HG03442 (cell line): ENCODE measurements around the gene ETV5.

Experiments used
- ATAC-seq: cut with Tn5 transposase; IDR thresholded peaks from one replicate; pipeline ENCODE4 v1.9.1; 2021; ENCODE audit warnings: mild to moderate bottlenecking, moderate library complexity; ENCODE audit not compliant: unreplicated experiment

ETV5 gene

GRCh38 chr3:186097317-186097662 lies 11.6 kb downstream of the ETV5 start:
- no peak for ATAC-seq

- no peak for ATAC-seq
Measured at GRCh38 chr3:186096290-186096689, 12.6 kb downstream of the ETV5 start.

- no peak for ATAC-seq
Measured at GRCh38 chr3:186095561-186096081, 13.3 kb downstream of the ETV5 start.

- no peak for ATAC-seq
Measured at GRCh38 chr3:186094696-186095425, 14.0 kb downstream of the ETV5 start.

GRCh38 chr3:186094271-186094670 lies 14.6 kb downstream of the ETV5 start:
- ATAC-seq = no peak

GRCh38 chr3:186093271-186093900 lies 15.5 kb downstream of the ETV5 start:
- no peak for ATAC-seq

- ATAC-seq = no peak
Measured at GRCh38 chr3:186092360-186093070, 16.4 kb downstream of the ETV5 start.

GRCh38 chr3:186090901-186091300 lies 18.0 kb downstream of the ETV5 start:
- ATAC-seq = no peak

- ATAC-seq = no peak
Measured at GRCh38 chr3:186088335-186088734, 20.6 kb downstream of the ETV5 start.

GRCh38 chr3:186084264-186084663 lies 24.6 kb downstream of the ETV5 start:
- no peak for ATAC-seq

GRCh38 chr3:186083746-186084145 lies 25.1 kb downstream of the ETV5 start:
- ATAC-seq = no peak

GRCh38 chr3:186082150-186082549 lies 26.7 kb downstream of the ETV5 start:
- no peak for ATAC-seq

- no peak for ATAC-seq
Measured at GRCh38 chr3:186081678-186082077, 27.2 kb downstream of the ETV5 start.

GRCh38 chr3:186080849-186081438 lies 27.9 kb downstream of the ETV5 start:
- ATAC-seq = no peak

GRCh38 chr3:186079925-186080324 lies 29.0 kb downstream of the ETV5 start:
- ATAC-seq = no peak

GRCh38 chr3:186077466-186077865 lies 31.4 kb downstream of the ETV5 start:
- ATAC-seq = no peak

GRCh38 chr3:186075931-186076567 lies 32.8 kb downstream of the ETV5 start:
- no peak for ATAC-seq

- no peak for ATAC-seq
Measured at GRCh38 chr3:186075489-186075888, 33.4 kb downstream of the ETV5 start.

GRCh38 chr3:186073641-186074040 lies 35.2 kb downstream of the ETV5 start:
- no peak for ATAC-seq

GRCh38 chr3:186070996-186071395 lies 37.9 kb downstream of the ETV5 start:
- ATAC-seq = no peak

GRCh38 chr3:186070550-186070949 lies 38.3 kb downstream of the ETV5 start:
- ATAC-seq = no peak
